ENCODE results near the gene HDAC4. TPM values are rescaled to one million over a fixed set of nuclear protein-coding genes. Genes with fewer than 3 reads are reported as not detected.

Gene HDAC4
- total RNA-seq, 1 donor from 2014 or later = 7.8 TPM

- no peak for TF ChIP-seq CTCF (IDR thresholded peaks at IDR 0.05; ENCODE audit: insufficient read depth, low read length, poor library complexity, severe bottlenecking)
- no peaks in the 10 kb centered on the region for H3K27me3 ChIP-seq (ENCODE audit: control insufficient read depth, insufficient read depth, low read length)
- no peak for DNase-seq (ENCODE audit: low read depth)
- H3K36me3 ChIP-seq (ENCODE audit: control insufficient read depth, insufficient read depth, low read length) = no peaks in the 10 kb centered on the region
- H3K4me3 ChIP-seq (ENCODE audit: low read depth, low read length) = no peak overlapping the region
These were observed 250.5 kb downstream of the HDAC4 start for GRCh38 chr2:239150125-239151011.

DNA sequence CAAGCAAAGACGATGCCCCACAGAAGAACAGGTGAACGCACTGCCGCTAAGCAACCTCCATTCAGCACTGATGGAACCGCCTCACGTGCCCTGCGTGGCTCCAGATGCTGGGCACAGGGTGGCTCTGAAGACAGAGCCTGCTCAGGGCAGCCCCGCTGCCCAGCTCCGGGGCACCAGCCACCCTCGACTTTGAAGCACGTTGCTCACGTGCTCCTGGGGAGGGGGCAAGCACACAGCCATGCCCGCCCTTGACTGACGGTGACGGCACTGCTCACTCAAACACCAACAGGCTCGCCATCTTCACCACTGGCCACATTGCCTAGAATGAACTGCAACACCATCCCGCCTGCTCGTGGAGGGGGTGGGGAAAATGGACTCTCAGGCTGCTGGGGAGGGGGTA is 251.3 kb downstream of the HDAC4 start:
- Histone ChIP-seq H3K36me3 (ENCODE audit: control insufficient read depth, insufficient read depth, low read length) (no peaks in the 10 kb centered on the region), H3K4me3 (ENCODE audit: low read depth, low read length) (no peak overlapping the region), H3K27me3 (ENCODE audit: control insufficient read depth, insufficient read depth, low read length) (no peaks in the 10 kb centered on the region)
- no peak for DNase-seq (ENCODE audit: low read depth)
- TF ChIP-seq CTCF (IDR thresholded peaks at IDR 0.05; ENCODE audit: insufficient read depth, low read length, poor library complexity, severe bottlenecking) = no peak

GRCh38 chr2:239148495-239149200 is 252.2 kb downstream of the HDAC4 start:
- no peaks in the 10 kb centered on the region for H3K36me3 ChIP-seq (ENCODE audit: control insufficient read depth, insufficient read depth, low read length)
- H3K4me3 ChIP-seq (ENCODE audit: low read depth, low read length) = no peak overlapping the region
- no peak for DNase-seq (ENCODE audit: low read depth)
- no peak for TF ChIP-seq CTCF (IDR thresholded peaks at IDR 0.05; ENCODE audit: insufficient read depth, low read length, poor library complexity, severe bottlenecking)
- no peaks in the 10 kb centered on the region for H3K27me3 ChIP-seq (ENCODE audit: control insufficient read depth, insufficient read depth, low read length)

GRCh38 chr2:239147376-239147775 is 253.4 kb downstream of the HDAC4 start:
- Histone ChIP-seq H3K4me3 (ENCODE audit: low read depth, low read length) (no peak overlapping the region), H3K36me3 (ENCODE audit: control insufficient read depth, insufficient read depth, low read length) (no peaks in the 10 kb centered on the region), H3K27me3 (ENCODE audit: control insufficient read depth, insufficient read depth, low read length) (no peaks in the 10 kb centered on the region)
- no peak for DNase-seq (ENCODE audit: low read depth)
- no peak for TF ChIP-seq CTCF (IDR thresholded peaks at IDR 0.05; ENCODE audit: insufficient read depth, low read length, poor library complexity, severe bottlenecking)

- H3K4me3 ChIP-seq (ENCODE audit: low read depth, low read length) = no peak overlapping the region
- no peaks in the 10 kb centered on the region for H3K36me3 ChIP-seq (ENCODE audit: control insufficient read depth, insufficient read depth, low read length)
- no peak for DNase-seq (ENCODE audit: low read depth)
- TF ChIP-seq CTCF (IDR thresholded peaks at IDR 0.05; ENCODE audit: insufficient read depth, low read length, poor library complexity, severe bottlenecking) = no peak
- H3K27me3 ChIP-seq (ENCODE audit: control insufficient read depth, insufficient read depth, low read length) = no peaks in the 10 kb centered on the region
These were observed 254.1 kb downstream of the HDAC4 start for GRCh38 chr2:239146741-239147181.

Measured in kidney epithelial cell (primary cell).